ENCODE results near the gene CNEP1R1. TPM values are rescaled to one million over a fixed set of nuclear protein-coding genes. Genes with fewer than 3 reads are reported as not detected.

The CNEP1R1 gene
- total and polyA plus RNA-seq, 9 of the 15 experiments (the other 6 are each of a cell fraction or from before 2014, with no cell fraction given): 7.6 to 20.1 (median 10.6) TPM

DNA sequence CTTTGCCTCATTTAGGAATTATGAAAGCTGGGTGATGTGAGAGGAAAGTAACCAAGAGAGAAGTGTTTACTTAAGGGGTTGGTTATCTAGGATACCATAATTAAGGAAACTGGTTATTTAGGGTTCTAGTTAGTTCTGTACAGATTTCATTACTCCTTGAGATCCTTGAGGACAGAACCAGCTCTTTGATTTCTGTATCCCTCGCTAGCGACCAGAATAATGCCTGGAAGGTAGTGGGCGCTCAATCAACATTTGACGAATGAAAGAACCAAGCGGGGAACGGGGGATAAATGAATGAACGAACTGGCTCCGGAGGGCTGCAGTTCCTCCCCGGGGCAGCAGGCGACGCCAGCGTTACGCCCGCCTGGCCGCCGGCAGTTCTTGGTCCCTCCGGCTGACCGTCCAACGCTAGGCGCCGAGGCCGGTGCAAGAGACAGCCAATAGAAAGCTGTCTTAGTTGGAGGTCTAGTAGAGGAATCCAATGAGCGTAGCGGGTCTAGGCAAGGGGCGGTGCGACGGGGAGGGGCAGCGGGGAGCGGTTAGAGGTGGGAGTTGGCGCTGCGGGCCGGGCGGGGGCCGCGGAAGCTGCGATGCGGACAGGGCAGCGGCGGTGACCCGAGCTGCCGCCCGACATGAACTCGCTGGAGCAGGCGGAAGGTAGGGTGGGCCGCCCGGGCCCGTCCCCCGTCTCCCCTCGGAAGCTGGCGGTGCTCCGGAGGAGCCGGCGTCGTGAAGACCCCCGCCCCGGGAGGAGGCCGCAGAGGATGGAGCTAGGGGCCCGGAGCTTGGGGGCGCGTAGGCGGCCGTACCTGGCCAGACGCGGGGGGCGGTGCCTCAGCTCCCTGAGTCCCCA lies at the start of gene CNEP1R1 (continued):
- TF ChIP-seq, protein P1, sequence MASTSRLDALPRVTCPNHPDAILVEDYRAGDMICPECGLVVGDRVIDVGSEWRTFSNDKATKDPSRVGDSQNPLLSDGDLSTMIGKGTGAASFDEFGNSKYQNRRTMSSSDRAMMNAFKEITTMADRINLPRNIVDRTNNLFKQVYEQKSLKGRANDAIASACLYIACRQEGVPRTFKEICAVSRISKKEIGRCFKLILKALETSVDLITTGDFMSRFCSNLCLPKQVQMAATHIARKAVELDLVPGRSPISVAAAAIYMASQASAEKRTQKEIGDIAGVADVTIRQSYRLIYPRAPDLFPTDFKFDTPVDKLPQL (IDR thresholded peaks at IDR 0.05; ENCODE audit: extremely low read depth, insufficient read length): no peak
- TF ChIP-seq CSDE1 (IDR thresholded peaks at IDR 0.05): no peak
- TF ChIP-seq ELF4 (CRISPR knock-in tag; IDR thresholded peaks at IDR 0.05): no peak
- TF ChIP-seq SP2 (IDR thresholded peaks at IDR 0.05; ENCODE audit: extremely low read depth, low read depth, low read length, poor library complexity, severe bottlenecking): no peak
- TF ChIP-seq ZFP36 (IDR thresholded peaks at IDR 0.05; ENCODE audit: low read depth, low read length, partially characterized antibody): no peak
- no peak for TF ChIP-seq HDAC2 (IDR thresholded peaks at IDR 0.05)
- TF ChIP-seq PTBP1 (IDR thresholded peaks at IDR 0.05; ENCODE audit: low read depth, low read length): no peak
- TF ChIP-seq LARP7 (IDR thresholded peaks at IDR 0.05): 0 out of 2 replicates have a peak, but pooled peaks have one; percentile 15
- peak; percentile 97 to 98 for TF ChIP-seq RAD21 (CRISPR knock-in tag; conservative IDR thresholded peaks at IDR 0.05 in 1 of 2, IDR thresholded peaks at IDR 0.05 in 1 of 2)
- TF ChIP-seq, protein P2, sequence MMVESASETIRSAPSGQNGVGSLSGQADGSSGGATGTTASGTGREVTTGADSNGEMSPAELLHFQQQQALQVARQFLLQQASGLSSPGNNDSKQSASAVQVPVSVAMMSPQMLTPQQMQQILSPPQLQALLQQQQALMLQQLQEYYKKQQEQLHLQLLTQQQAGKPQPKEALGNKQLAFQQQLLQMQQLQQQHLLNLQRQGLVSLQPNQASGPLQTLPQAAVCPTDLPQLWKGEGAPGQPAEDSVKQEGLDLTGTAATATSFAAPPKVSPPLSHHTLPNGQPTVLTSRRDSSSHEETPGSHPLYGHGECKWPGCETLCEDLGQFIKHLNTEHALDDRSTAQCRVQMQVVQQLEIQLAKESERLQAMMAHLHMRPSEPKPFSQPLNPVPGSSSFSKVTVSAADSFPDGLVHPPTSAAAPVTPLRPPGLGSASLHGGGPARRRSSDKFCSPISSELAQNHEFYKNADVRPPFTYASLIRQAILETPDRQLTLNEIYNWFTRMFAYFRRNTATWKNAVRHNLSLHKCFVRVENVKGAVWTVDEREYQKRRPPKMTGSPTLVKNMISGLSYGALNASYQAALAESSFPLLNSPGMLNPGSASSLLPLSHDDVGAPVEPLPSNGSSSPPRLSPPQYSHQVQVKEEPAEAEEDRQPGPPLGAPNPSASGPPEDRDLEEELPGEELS (CRISPR knock-in tag; IDR thresholded peaks at IDR 0.05; ENCODE audit: borderline replicate concordance): no peak
- TF ChIP-seq RBM15 (IDR thresholded peaks at IDR 0.05; ENCODE audit: insufficient read depth, low read length): no peak
- TF ChIP-seq LEF1 (IDR thresholded peaks at IDR 0.05): no peak
- no peak for TF ChIP-seq GTF2A2 (tag; IDR thresholded peaks at IDR 0.05)
- no peak for TF ChIP-seq HEY1 (CRISPR knock-in tag; IDR thresholded peaks at IDR 0.05; ENCODE audit: borderline replicate concordance)
- peak; percentile 95 for TF ChIP-seq CC2D1A (IDR thresholded peaks at IDR 0.05)
- TF ChIP-seq OTX1 (CRISPR knock-in tag; IDR thresholded peaks at IDR 0.05): no peak
- TF ChIP-seq TRIM24 (IDR thresholded peaks at IDR 0.05): peak in 1 of 2 experiments; percentile 59; a peak in 1 of 4 replicates
- TF ChIP-seq, protein P3, sequence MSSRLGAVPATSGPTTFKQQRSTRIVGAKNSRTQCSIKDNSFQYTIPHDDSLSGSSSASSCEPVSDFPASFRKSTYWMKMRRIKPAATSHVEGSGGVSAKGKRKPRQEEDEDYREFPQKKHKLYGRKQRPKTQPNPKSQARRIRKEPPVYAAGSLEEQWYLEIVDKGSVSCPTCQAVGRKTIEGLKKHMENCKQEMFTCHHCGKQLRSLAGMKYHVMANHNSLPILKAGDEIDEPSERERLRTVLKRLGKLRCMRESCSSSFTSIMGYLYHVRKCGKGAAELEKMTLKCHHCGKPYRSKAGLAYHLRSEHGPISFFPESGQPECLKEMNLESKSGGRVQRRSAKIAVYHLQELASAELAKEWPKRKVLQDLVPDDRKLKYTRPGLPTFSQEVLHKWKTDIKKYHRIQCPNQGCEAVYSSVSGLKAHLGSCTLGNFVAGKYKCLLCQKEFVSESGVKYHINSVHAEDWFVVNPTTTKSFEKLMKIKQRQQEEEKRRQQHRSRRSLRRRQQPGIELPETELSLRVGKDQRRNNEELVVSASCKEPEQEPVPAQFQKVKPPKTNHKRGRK (tag; IDR thresholded peaks at IDR 0.05): no peak
- TF ChIP-seq ZNF644 (tag; IDR thresholded peaks at IDR 0.05; ENCODE audit: low read depth): no peak
- 0 out of 2 replicates have a peak, but pooled peaks have one; percentile 19 for TF ChIP-seq POLR2AphosphoS5 (IDR thresholded peaks at IDR 0.05; ENCODE audit: control insufficient read depth, insufficient read depth, low read depth, low read length)
- TF ChIP-seq RAD51 (IDR thresholded peaks at IDR 0.05; ENCODE audit: borderline replicate concordance, low read depth): no peak
- no peak for TF ChIP-seq KAT7 (CRISPR knock-in tag; IDR thresholded peaks at IDR 0.05; ENCODE audit: borderline replicate concordance)
- TF ChIP-seq BRD4 (IDR thresholded peaks at IDR 0.05): no peak
- TF ChIP-seq GTF2F1 (IDR thresholded peaks at IDR 0.05; ENCODE audit: low read depth, low read length): no peak
